ENCODE results near the gene ZNF331.
A peak's percentile ranks its signal among the peaks of the same experiment; 100 is the strongest.

ZNF331 gene

GRCh38 chr19:53521373-53522202 is 16.4 kb upstream of the ZNF331 start:
- DNase-seq, result no peak

DNA sequence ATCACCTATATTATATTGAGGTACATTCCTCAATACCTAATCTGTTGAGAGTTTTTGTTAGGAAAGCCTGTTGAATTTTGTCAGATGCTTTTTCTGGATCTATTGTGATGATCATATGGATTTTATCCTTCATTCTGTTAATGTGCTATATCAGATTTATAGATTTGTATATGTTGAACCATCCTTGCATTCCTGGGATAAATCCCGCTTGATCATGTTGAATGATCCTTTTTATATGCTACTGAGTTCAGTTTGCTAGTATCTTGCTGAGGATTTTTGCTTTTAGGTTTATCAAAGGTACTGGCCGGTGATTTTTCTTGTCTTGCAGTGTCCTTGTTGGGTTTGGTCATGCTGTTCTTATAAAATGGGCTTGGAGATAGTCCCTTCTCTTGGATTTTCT is 12.0 kb upstream of the ZNF331 start:
- no peak for DNase-seq

- no peak for DNase-seq
Observed at GRCh38 chr19:53530622-53531021, 7.3 kb upstream of the ZNF331 start.

GRCh38 chr19:53531457-53531856 is 6.5 kb upstream of the ZNF331 start:
- DNase-seq, result no peak

DNA sequence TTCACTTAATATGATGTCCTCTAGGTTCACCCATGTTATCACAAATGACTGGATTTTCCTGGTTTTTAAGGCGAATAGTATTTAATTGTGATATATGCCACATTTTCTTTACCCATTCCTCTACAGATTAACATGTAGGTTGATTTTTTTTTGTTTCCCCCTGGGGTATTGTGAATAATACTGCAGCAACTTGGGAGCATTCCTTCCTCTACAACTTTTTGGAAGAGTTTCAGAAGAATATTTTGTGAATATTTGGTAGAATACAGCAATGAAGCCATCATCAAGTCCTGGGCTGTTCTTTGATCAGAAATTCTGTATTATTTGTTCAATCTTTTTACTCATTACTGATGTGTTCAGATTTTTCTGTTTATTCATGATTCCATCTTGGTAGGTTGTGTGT is 5.6 kb upstream of the ZNF331 start:
- DNase-seq, result no peak

DNA sequence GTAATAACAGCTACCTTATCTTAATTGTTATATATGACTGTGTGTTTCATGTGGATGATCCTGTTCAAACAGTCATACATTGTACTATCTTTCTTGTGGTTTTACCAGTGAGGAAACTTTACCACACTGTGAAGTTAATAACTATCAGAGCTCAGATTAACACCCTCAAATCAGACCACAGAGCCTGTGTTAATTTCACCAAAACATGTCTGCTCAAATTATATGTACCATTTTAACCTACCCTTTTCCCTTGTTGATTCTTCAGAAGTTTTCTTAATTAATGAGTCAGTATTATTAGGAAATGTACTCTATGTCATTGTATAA is 1.8 kb upstream of the ZNF331 start:
- DNase-seq, result no peak

DNA sequence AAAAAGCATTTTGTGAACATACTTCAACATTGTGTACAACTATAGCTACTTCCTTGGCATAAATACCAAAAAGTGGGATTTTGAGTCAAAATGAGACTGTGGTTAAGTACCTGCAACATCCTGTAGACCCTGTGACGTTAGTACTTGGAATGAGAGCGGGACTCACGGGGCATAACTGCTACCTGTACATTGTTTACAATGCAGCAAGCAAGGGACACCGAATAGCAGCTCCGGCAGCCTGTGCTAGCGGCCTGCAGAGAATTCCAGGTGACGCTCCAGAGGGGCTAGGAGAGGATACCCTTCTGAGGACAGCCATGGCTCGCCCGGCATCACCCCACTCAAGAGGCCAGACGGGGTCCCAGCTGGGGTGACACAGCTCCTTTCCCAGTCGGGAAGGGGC is 824 bp upstream of the ZNF331 start:
- no peak for DNase-seq

- DNase-seq, result no peak
Observed at GRCh38 chr19:53538378-53539109, 599 bp downstream of the ZNF331 start.

DNA sequence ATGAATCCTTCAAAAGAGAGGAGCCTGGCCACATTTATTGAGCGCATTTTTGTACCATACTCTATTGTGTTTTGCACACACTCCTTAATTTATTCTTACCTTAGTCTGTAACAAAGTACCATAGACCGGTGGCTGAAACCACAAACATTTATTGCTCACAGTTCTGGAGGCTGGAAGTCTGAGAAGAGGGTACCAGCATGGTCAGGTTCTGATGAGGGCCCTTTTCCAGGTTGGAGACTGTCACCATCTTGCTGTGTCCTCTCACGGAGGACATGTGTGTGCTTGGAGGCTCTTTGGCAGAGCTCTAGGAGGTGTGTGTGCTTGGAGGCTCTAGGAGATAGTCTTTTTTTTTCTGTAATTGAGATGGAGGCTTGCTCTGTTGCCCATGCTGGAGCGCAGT is 2.1 kb downstream of the ZNF331 start:
- DNase-seq, result no peak

- no peak for DNase-seq
Observed at GRCh38 chr19:53541971-53542370, 4.0 kb downstream of the ZNF331 start.

GRCh38 chr19:53545271-53546065 is 7.5 kb downstream of the ZNF331 start:
- no peak for DNase-seq

- DNase-seq, result no peak
Observed at GRCh38 chr19:53546758-53547513, 9.0 kb downstream of the ZNF331 start.

GRCh38 chr19:53549340-53549739 is 11.4 kb downstream of the ZNF331 start:
- DNase-seq, result no peak

GRCh38 chr19:53552001-53552721 is 14.2 kb downstream of the ZNF331 start:
- DNase-seq, result no peak

DNA sequence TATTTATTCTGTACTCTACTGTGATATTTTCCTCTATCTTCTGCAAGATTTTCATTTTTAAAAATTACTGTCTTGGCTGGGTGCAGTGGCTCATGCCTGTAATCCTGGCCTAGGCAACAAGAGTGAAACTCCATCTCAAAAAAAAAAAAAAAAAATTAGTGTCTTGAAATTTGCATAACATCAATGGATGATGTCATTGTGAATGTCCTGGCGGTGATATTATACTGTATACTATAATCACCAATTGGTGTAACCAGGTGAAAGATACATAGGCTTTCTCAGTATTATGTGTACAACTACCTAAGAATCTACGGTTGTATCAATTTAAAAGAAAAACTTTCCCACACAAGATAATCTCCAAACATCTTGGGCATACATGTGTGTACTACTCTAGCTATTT is 15.2 kb downstream of the ZNF331 start:
- no peak for DNase-seq

DNA sequence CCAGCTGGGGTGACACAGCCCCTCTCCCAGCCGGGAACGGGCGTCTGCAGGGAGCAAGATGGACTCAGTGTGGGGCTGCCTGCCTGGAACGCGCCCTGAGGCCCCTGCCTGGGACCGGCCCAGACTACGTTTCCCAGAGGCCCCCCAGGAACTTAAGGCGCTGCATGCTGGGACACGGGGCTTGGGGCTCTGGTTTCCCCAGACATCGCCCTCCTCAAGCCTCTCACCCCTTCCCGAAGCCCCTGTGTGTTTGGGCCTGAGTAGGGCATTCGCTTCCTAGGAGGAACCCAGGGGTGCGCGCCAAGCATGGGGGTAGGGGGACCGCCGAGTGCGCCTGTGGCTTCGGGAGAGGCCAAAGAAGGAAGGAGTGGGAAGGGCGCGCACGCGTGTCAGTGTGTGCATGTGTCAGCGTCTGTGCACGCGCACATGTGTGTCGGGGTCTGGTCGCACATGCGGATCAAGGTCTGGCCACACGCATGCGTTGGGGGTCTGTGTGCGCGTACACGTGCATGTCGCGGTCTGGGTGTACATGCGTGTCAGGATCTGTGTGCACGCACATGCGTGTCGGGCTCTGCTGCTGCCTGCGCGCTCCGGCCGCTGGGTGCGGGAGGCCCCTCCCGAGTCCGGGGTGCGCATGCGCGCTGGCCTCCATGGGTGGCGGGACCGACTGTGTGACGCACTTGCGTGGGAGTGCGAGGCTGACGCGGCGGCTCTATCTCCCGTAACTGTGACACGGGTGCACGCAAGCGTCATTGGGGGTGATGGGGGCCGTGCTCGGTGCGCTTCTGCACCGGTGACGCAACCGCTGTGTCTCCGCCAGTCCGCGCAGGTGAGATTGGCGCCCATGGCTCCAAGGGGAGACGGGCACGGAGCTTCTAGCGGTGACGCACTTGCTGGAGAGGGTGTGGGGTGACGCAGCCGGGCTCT is 16.2 kb downstream of the ZNF331 start:
- peak; percentile 97 for DNase-seq

- DNase-seq, result no peak
Observed at GRCh38 chr19:53554804-53555203, 16.9 kb downstream of the ZNF331 start.

DNA sequence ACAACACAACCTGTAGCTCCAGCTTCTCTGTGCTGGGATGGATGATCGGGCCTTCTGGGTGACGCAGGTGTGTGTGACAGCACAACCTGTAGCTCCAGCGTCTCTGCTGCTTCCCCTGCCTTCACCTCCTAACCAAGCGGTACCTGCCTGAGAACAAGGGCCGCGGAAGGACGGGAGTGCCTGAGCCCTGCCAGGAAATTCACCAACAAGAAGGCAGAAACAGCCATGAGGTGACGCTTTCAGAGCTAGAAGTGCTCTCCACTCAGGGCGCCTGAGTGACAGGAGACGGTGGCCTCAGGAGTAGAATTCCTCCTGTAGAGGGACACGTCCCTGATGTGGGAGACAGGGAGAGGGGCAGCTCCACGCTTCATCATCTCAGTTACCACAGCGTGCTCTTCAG is 17.4 kb downstream of the ZNF331 start:
- no peak for DNase-seq

DNA sequence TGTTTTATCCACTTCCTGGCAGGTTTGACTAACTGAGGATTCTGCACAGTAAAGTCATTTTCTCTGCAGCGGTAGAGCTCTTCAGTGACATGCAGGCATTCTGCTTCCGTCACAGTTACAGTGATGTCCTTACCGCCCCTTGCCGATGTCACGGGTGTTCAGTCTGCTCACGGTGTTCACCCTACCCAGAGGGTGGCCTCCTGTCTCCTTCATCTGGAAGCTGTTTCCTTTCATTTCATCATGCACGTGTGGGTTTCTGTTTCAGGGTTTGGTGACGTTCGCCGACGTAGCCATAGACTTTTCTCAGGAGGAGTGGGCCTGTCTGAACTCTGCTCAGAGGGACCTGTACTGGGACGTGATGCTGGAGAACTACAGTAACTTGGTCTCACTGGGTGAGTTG is 33.4 kb downstream of the ZNF331 start:
- DNase-seq, result no peak

GRCh38 chr19:53576941-53577653 is 39.2 kb downstream of the ZNF331 start:
- peak; percentile 16 for DNase-seq
